HFF-Myc (cell line): ENCODE measurements around the gene INCA1.

Experiments
- DNase-seq: peaks from one replicate; pipeline ENCODE4 v3.0.0-alpha.2; 2011; ENCODE audit warnings: low read depth; ENCODE audit errors: extremely low read depth
- H3K4me3 ChIP-seq: replicated peaks from 2 replicates; pipeline ENCODE4 v1.5.1; 2011; ENCODE audit warnings: low read depth, mild to moderate bottlenecking, control low read depth, low read length
- TF ChIP-seq, protein P1 (sequence below): IDR thresholded peaks from 2 replicates; pipeline ENCODE4 v1.5.1; 2012; ENCODE audit warnings: mild to moderate bottlenecking, low read depth, low read length, control low read depth; ENCODE audit errors: missing control alignments

The INCA1 gene

DNA sequence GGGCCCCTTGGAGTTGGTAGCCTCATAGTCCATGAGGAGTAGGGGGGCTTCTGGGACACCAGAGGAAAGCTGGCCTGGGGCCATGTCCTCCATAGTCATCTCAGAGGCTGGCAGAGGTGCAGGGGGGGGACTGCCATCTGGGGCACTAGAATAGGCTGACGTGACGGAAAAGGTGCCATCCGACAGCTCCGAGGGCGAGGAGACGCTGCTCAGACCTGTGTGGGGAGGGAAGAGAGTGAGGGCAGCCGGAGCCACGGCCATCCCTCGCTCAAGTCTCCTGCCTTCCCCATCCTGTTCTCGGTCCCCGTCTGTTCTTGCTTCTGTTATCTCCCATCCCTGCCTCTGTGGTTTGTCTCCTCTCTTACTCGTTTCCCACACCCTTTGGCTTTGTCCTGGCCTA lies 25.0 kb downstream of the INCA1 start:
- TF ChIP-seq, protein P1, sequence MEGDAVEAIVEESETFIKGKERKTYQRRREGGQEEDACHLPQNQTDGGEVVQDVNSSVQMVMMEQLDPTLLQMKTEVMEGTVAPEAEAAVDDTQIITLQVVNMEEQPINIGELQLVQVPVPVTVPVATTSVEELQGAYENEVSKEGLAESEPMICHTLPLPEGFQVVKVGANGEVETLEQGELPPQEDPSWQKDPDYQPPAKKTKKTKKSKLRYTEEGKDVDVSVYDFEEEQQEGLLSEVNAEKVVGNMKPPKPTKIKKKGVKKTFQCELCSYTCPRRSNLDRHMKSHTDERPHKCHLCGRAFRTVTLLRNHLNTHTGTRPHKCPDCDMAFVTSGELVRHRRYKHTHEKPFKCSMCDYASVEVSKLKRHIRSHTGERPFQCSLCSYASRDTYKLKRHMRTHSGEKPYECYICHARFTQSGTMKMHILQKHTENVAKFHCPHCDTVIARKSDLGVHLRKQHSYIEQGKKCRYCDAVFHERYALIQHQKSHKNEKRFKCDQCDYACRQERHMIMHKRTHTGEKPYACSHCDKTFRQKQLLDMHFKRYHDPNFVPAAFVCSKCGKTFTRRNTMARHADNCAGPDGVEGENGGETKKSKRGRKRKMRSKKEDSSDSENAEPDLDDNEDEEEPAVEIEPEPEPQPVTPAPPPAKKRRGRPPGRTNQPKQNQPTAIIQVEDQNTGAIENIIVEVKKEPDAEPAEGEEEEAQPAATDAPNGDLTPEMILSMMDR = no peak
- no peak for DNase-seq
- no peak overlapping the region for H3K4me3 ChIP-seq

DNA sequence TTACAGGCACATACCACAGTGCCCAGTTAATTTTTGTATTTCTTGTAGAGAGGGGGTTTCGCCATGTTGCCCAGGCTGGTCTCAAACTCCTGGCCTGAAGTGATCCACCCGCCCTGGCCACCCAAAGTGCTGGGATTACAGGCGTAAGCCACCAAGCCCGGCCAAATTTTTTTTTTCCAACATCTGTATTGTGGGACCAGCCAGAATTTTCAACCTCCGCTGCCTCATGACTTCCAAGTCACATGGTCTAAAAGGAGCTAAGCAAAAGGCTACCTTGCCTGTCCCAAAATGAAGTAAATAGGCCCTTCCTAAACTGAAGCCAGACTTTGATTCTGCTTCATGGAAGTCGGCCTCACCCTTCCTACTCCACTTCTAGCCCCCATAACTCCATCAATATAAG lies 25.5 kb downstream of the INCA1 start:
- no peak for DNase-seq
- H3K4me3 ChIP-seq = no peak overlapping the region
- TF ChIP-seq, protein P1 = no peak

DNA sequence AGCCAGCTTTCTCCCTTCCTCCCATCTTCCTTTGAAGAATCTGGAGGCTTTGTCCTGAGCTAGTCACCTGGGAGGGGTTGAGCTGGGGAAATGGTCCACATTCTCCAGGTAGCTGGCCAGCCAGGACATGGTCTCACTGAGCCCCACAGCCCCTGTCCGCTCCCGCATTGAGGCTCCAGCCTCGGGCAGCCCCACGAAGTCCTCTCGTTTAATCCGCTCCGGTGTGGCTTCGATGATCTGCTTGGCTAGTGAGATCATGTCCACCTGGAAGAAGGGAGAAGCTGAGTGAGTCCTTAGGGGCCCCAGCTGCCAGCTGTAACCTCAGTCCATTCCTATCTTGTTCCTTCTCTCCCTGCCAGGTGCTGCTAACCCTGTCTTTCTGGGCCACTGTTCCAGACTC lies 27.0 kb downstream of the INCA1 start:
- TF ChIP-seq, protein P1 = no peak
- H3K4me3 ChIP-seq = no peak overlapping the region
- no peak for DNase-seq

DNA sequence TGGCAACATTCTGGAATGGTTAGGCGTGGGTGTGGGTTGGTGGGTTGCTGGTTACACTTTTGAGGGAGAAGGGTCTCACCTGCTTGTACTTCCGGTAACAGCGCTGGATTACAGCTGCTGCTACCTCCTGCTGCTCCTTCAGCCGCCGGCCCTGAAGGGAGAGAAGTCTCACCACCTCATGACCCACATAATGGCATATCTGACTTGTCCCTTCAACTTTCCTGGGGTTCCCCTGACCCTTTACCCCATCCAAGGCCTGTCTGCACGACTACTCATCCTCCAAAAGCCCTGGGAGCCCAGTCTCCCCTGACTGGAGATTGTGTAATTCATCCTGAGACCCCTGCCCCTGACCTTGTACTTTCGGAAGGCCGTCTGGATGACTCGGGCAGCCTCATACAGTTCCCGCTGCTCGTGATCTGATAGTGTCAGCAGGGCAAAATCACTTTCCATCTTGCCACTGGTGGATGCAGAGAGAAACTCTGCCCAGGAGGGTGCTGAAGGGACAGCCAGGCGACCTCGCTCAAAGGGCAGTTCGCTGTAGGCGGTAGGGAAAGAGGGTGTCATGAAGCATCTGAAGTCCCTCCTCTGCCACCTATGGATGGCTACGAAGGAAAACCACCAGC lies 27.7 kb downstream of the INCA1 start:
- no peak for DNase-seq
- peak overlapping the region; percentile 62 for H3K4me3 ChIP-seq
- TF ChIP-seq, protein P1 = no peak

DNA sequence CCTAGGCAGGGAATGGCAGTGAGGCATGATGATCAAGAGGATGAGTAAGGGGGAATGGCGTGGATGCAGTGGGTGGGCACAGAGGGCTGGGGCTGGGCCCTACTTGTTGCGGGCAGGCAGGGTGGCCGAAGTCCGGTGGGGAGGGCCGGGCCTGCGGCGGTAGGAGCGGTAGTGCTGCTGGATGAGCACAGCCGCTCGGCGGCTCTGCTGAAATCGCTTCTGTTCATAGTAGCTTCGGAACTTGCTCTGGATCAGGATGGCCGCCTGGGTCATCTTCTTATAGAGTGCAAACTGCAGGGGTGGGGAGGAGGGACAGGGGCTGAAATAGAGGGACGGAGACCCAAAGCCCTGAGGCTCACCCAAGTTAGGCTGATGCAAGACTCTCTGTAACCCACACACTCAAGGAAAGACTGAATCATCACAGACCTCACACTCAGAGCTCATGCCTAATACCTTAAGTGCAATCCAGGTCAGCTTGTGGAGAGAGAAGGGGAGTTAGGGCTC lies 28.2 kb downstream of the INCA1 start:
- H3K4me3 ChIP-seq = peak overlapping the region; percentile 62
- TF ChIP-seq, protein P1 = no peak
- peak; percentile 64 for DNase-seq

DNA sequence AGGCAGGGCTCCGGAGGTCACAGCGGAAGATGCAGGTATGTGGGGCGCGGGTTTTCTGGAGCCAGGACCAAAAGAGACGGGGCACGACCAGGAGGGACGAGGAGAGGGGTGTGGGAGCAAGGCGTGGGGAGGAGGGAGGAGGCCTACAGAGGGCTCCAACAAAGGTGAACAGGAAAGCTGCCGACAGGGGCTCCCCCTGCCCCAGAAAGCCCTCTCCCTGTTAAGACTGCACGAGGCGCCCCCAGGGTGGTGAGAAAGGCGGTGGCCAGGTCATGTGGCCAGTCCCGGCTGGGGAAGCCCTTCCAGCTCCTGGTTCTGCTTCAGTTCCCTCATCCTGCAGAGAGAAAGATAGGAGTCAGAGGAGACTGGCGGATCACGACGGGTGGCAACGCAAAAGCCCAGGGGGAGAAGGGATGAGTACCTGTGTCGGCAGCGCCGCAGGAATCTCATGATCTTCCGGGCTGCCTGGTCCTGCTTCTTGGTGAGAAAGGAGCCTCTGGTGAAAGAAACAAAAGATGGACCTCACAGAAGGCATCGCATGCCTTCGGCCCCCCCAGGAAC lies 28.8 kb downstream of the INCA1 start:
- peak overlapping the region; percentile 62 for H3K4me3 ChIP-seq
- no peak for DNase-seq
- TF ChIP-seq, protein P1 = no peak
